ENCODE data around the gene COA8. TPM values are rescaled to one million over a fixed set of nuclear protein-coding genes. Genes with fewer than 3 reads are reported as not detected.
"Not testable (repeated sequence)": the region's sequence is repeated elsewhere in the genome, so short reads cannot be mapped to it uniquely, and the experiment has no call there.

COA8 gene
- polyA plus RNA-seq, 1 donor: 44.2 TPM

DNA sequence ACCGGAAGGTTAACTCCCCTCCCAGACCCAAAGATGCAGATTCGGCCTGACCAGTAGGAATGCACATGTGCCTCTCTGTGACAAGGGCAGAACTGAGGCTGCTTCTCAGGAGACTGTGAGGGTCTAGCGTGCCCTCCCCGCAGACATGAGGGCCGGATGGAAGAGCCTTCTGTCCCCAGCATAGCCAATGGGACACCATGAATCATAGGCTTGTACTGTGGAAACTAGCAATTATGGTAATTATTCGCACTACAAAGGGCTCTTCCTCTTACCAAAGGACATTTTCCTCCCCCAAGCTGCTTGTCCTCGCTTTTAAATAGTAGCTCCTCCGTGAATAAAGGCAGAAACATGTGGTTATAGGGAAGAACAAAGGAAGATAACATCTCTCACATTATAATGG, 6.2 kb downstream of the COA8 start:
- no peak for DNase-seq

DNA sequence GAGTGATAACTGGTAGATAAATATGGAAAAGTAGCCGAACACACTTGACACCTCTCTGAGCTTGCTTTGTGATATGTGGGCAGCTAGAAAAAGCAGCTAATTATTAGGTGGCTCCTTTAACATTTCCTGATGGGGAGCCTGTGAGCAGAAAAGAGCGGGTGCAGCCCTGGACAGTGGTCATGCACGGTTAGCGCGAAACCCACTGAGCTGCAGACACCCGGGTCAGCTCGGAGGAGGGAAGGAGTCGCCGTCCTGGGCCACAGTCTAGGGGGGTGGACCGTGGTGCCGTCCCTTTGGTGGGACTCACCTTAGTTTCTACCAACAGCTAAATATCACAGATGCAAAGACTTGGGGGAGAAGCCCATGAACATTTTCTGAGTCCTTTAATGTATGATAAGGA, 6.6 kb downstream of the COA8 start:
- DNase-seq: no peak

DNA sequence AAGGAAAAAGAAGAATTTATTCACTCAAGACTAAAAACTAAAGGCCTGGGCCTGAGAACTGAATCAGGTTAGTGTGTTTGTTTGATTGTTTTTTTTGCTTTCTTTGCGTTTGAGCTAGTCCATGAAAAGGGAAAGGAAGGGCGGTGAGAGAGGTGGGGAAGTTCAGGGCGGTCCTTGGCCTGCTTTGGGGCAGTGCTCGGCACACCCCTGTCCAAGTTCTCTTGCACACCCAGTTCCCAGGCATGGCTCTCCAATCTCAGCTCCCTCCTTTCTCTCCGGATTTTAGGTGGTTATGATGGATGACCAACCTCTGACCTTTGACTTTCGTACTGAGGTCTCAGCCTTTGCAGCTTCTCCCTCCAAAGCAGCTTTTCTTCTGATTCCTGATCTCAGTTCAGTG, 11.3 kb downstream of the COA8 start:
- no peak for DNase-seq

- no peak for DNase-seq
Measured at GRCh38 chr14:103574707-103575285, 12.0 kb downstream of the COA8 start.

GRCh38 chr14:103576371-103577024, 13.7 kb downstream of the COA8 start:
- peak; percentile 87 for DNase-seq

GRCh38 chr14:103578401-103579075, 15.8 kb downstream of the COA8 start:
- no peak for DNase-seq

GRCh38 chr14:103581206-103581605, 18.4 kb downstream of the COA8 start:
- no peak for DNase-seq

- DNase-seq: no peak
Measured at GRCh38 chr14:103581954-103582703, 19.4 kb downstream of the COA8 start.

- DNase-seq: no peak
Measured at GRCh38 chr14:103584326-103584915, 21.7 kb downstream of the COA8 start.

DNA sequence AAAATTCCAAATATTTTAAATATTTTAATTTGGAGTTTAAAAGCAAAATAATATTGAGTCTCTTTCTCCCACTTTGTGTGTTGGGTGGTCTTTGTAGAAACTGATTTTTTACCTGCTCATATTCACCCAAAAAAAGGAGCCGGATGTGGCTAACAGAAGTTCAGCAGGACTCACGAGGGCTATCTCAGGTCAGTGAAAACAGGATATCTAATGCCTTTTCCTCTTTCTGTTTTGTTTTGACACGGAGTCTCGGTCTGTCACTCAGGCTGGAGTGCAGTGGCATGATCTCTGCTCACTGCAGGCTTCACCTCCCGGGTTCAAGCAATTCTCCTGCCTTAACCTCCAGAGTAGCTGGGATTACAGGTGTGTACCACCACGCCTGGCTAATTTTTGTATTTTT, 30.8 kb downstream of the COA8 start:
- no peak for DNase-seq

- DNase-seq: no peak
Measured at GRCh38 chr14:103594265-103594664, 31.5 kb downstream of the COA8 start.

DNA sequence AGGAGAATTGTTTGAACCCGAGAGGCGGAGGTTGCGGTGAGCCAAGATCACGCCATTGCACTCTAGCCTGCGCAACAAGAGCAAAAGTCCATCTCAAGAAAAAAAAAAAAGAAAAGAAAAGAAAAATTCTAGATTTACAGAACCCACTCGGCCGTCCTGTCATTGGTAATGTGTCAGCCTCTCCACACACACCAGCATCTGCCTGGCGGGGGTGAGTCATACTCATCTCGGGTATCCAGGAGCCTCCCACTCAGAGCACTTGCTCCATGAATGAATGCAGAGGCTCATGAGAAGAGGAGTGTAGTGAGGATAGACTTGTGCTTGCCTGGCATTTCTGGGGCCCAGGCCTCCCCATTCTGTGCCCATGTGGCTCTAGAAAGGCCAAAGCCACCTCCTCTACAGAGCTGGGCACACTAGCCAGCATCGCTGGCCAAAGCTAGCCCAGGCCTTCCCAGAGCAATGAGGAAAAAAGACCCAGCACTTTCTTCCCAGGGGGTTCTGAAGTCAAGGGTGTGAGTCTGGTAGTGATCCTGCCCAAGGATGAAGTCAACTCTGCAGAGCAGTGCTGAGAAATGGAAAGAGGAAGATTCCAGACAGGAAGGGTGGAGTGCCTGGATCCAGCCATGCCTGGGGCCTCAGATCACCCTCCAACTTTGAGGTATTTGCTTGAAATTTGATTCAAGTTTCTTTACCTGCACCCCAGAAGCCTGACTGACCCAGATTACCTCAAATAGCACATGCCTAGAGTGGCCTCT, 35.0 kb downstream of the COA8 start:
- DNase-seq: no peak

- no peak for DNase-seq
Measured at GRCh38 chr14:103600503-103600902, 37.7 kb downstream of the COA8 start.

DNA sequence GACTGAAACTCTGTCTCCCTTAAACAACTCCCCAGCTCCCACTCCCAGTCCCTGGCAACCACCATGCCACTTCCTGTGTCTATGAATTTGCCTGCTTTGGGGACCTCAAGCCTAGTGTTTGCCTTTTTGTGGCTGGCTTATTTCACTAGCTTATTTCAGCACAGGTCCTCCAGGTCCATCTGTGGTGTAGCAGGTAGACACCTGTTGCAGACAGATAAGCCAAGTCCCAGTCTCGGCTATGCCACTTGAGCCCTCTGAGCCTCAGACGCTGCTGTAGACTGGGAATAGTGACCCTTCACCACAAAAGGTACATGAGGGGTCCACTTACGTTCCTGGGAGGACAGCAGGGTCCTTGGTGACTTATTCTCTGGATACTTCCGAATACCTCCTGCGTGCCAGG, 41.9 kb downstream of the COA8 start:
- DNase-seq: no peak

- peak; percentile 91 for DNase-seq
Measured at GRCh38 chr14:103606963-103607668, 44.4 kb downstream of the COA8 start.

DNA sequence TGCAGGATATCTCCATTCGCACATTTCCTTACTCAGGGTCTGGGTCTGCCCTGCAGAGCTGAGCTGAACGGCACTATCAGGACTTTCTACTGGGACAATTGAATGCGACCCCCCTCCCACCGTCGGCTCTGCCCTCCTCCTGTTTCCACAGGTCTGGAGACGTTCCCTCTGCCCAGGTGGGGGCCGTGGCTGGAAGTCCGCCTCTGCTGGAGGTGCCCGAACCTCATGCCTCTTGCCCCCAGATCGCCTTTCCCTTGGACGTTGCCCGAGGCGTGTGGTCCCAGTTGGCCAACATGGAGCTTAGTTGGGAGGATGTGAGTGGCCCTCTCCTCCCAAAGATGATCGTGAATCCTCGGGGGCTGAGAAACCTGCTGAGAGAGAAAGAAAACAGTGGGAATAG, 45.1 kb downstream of the COA8 start:
- DNase-seq: no peak

DNA sequence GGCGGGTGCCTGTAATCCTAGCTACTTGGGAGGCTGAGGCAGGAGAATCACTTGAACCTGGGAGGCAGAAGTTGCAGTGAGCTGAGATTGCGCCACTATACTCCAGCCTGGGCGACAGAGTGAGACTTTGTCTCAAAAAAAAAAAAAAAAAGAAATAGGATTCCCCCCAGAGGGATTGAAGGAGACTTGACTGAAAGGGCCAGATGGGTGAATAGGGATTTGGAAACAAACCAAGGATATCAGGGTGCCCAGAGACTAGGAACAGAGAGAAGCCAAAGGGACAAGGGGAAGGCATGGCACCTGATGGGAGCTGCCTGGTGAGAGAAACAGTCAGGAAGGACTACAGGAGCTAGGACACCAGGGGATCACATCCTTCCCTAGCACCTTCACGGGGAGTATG, 46.3 kb downstream of the COA8 start:
- DNase-seq: not testable (repeated sequence)

- DNase-seq: no peak
Measured at GRCh38 chr14:103611215-103611614, 48.5 kb downstream of the COA8 start.

DNA sequence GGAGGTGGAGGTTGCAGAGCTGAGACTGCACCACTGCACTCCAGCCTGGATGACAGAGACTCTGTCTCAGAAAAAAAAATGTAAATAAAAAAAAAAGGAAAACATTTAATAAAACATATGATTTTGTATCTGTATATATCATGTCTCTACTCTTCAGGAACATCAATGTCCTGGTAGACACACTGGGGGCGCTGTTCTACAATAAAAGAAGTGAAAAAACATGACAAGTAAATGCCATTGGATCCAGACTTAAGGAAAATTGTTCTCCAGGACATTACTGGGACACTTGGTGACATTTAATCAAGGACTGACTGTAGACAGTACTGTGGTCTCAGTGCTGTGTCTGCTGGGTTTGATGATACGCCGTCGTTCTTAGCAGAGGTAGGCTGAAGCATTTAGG, 50.8 kb downstream of the COA8 start:
- DNase-seq: no peak

- DNase-seq: no peak
Measured at GRCh38 chr14:103616635-103617300, 54.0 kb downstream of the COA8 start.

- no peak for DNase-seq
Measured at GRCh38 chr14:103619057-103619456, 56.3 kb downstream of the COA8 start.

Data from left kidney (tissue), 2 donors.